ENCODE measurements around the gene MMP12.

GRCh38 chr11:102833731-102834130 lies 41.1 kb downstream of the MMP12 start:
- TF ChIP-seq CTCF (IDR thresholded peaks at IDR 0.05): no peak
- TF ChIP-seq MAX (IDR thresholded peaks at IDR 0.05; ENCODE audit: low read depth): no peak
- no peak for TF ChIP-seq REST (IDR thresholded peaks at IDR 0.05; ENCODE audit: low read depth, low read length)
- no peak for TF ChIP-seq NFIC (IDR thresholded peaks at IDR 0.05; ENCODE audit: borderline replicate concordance)
- TF ChIP-seq ELF1 (IDR thresholded peaks at IDR 0.05): no peak
- no peak for TF ChIP-seq RCOR1 (IDR thresholded peaks at IDR 0.05; ENCODE audit: low read length)
- no peak for TF ChIP-seq POLR2AphosphoS5 (IDR thresholded peaks at IDR 0.05; ENCODE audit: low read depth, low read length)
- TF ChIP-seq JUND (IDR thresholded peaks at IDR 0.05): no peak
- TF ChIP-seq EP300 (IDR thresholded peaks at IDR 0.05; ENCODE audit: borderline replicate concordance in 1 of 2, low read depth in 1 of 2, low read length in 1 of 2): no peak
- TF ChIP-seq USF2 (IDR thresholded peaks at IDR 0.05; ENCODE audit: borderline replicate concordance, low read depth, low read length): no peak
- TF ChIP-seq RAD21 (IDR thresholded peaks at IDR 0.05; ENCODE audit: low read length): no peak

Data from SK-N-SH (cell line).